B cell (primary cell): ENCODE data around the gene FOXF1. TPM values are rescaled to one million over a fixed set of nuclear protein-coding genes. Genes with fewer than 3 reads are reported as not detected.

Experiments
- ATAC-seq: fragments of 200-7000 bp; cut with Tn5 transposase; one replicate; pipeline ENCODE4 v1.10.0; 2021; ENCODE audit warnings: low read depth, mild to moderate bottlenecking, moderate number of reproducible peaks, moderate library complexity
- CTCF ChIA-PET: fragments of 350-600 bp; sonication (Branson Sonifier 250); formaldehyde crosslinking; loops from one replicate; lab custom pipeline; 2021; ENCODE audit warnings: antibody characterized with exemption, inconsistent platforms; lab: Charles Lee
- POLR2A ChIA-PET: fragments of 350-600 bp; sonication (Branson Sonifier 250); formaldehyde crosslinking; loops from one replicate; lab custom pipeline; 2021; ENCODE audit warnings: antibody characterized with exemption; lab: Charles Lee
- DNase-seq: peaks from one replicate; pipeline ENCODE4 v3.0.0; 2013
- H2AFZ ChIP-seq: 2 replicates; pipeline ENCODE4 v1.6.1; 2012; ENCODE audit warnings: mild to moderate bottlenecking, low read depth, low read length; ENCODE audit not compliant: insufficient read depth, poor library complexity, severe bottlenecking
- H3K27ac ChIP-seq, 2 donors: 1 replicate in 1 of 2; 2 replicates in 1 of 2; pipeline ENCODE4 v1.5.1; 2012 to 2013; ENCODE audit warnings: low read length in 2 of 2, mild to moderate bottlenecking in 2 of 2, moderate library complexity in 1 of 2
- H3K27me3 ChIP-seq, 4 experiments: fragments of 200-600 bp in 1 of 4; sonication (generic) in 1 of 4; replicated peaks in 1 of 4; 1 replicate in 2 of 4; 2 replicates in 2 of 4; pipeline versions ENCODE4 v1.6.1 to v1.7.0; 2013 to 2016; ENCODE audit warnings: low read length in 3 of 4, mild to moderate bottlenecking in 2 of 4, mixed read lengths in 1 of 4, moderate library complexity in 1 of 4; ENCODE audit not compliant: insufficient read depth in 4 of 4, control insufficient read depth in 3 of 4; ENCODE audit errors: control extremely low read depth in 1 of 4
- H3K36me3 ChIP-seq, 2 experiments: replicated peaks in 1 of 2; 1 replicate in 1 of 2; 2 replicates in 1 of 2; pipeline versions ENCODE4 v1.6.1 to v1.7.1; 2013; ENCODE audit warnings: low read length in 1 of 2; ENCODE audit not compliant: insufficient read depth in 2 of 2, control insufficient read depth in 1 of 2; ENCODE audit errors: control extremely low read depth in 1 of 2, extremely low read depth in 1 of 2
- H3K4me1 ChIP-seq, 2 donors: fragments of 200-600 bp in 1 of 2; sonication (generic) in 1 of 2; 1 replicate in 1 of 2; 2 replicates in 1 of 2; pipeline versions ENCODE4 v1.5.1 to v1.6.1; 2013 to 2017; ENCODE audit warnings: low read length in 2 of 2; ENCODE audit not compliant: control insufficient read depth in 2 of 2, insufficient read depth in 2 of 2
- H3K4me2 ChIP-seq: replicated peaks from 2 replicates; pipeline ENCODE3; 2012; ENCODE audit warnings: mild to moderate bottlenecking, low read depth, low read length; ENCODE audit not compliant: poor library complexity, severe bottlenecking
- H3K4me3 ChIP-seq, 5 experiments: fragments of 200-600 bp in 1 of 5; sonication (generic) in 1 of 5; 1 replicate in 3 of 5; 2 replicates in 2 of 5; pipeline versions ENCODE4 v1.5.1 to v1.7.0; 2011 to 2016; ENCODE audit warnings: low read length in 4 of 5, mild to moderate bottlenecking in 4 of 5, low read depth in 2 of 5, control low read depth in 1 of 5, moderate library complexity in 1 of 5; ENCODE audit not compliant: insufficient read depth in 1 of 5; ENCODE audit errors: control extremely low read depth in 1 of 5, extremely low read depth in 1 of 5
- H3K79me2 ChIP-seq: fragments of 200-600 bp; sonication (generic); one replicate; pipeline ENCODE4 v1.6.0; 2016; ENCODE audit warnings: low read length; ENCODE audit not compliant: control insufficient read depth, insufficient read depth
- H3K9ac ChIP-seq: fragments of 200-600 bp; sonication (generic); 2 replicates; pipeline ENCODE4 v1.6.1; 2017; ENCODE audit warnings: mild to moderate bottlenecking, low read length, moderate library complexity
- H3K9me3 ChIP-seq, 3 donors: one replicate each; pipeline versions ENCODE4 v1.6.1 to v1.7.1; 2013; ENCODE audit warnings: low read length in 2 of 3; ENCODE audit not compliant: control insufficient read depth in 2 of 3, insufficient read depth in 1 of 3; ENCODE audit errors: control extremely low read depth in 1 of 3
- H4K20me1 ChIP-seq: 2 replicates; pipeline ENCODE4 v1.6.0; 2012; ENCODE audit warnings: mild to moderate bottlenecking, low read length; ENCODE audit not compliant: insufficient read depth, control insufficient read depth, poor library complexity, severe bottlenecking
- H3K27ac Mint-ChIP-seq: one replicate; pipeline ENCODE4 v1.8.0; 2021; ENCODE audit warnings: mixed read lengths
- H3K27me3 Mint-ChIP-seq: one replicate; pipeline ENCODE4 v1.8.0; 2021; ENCODE audit warnings: mixed read lengths
- H3K4me1 Mint-ChIP-seq: one replicate; pipeline ENCODE4 v1.8.0; 2021; ENCODE audit warnings: mixed read lengths
- H3K4me3 Mint-ChIP-seq: one replicate; pipeline ENCODE4 v1.8.0; 2021; ENCODE audit warnings: mixed read lengths
- H3K9me3 Mint-ChIP-seq: one replicate; pipeline ENCODE4 v1.8.0; 2022; ENCODE audit warnings: mixed read lengths; ENCODE audit not compliant: insufficient read depth
- CTCF ChIP-seq: fragments of 200-600 bp; IDR thresholded peaks from one replicate; pipeline ENCODE4 v1.8.0; 2022; ENCODE audit warnings: antibody characterized with exemption, mild to moderate bottlenecking
- EZH2 ChIP-seq: IDR thresholded peaks from 2 replicates; pipeline ENCODE4 v1.6.1; 2012; ENCODE audit warnings: borderline replicate concordance, low read depth, mild to moderate bottlenecking, moderate library complexity, low read length; ENCODE audit not compliant: insufficient read depth, poor library complexity, severe bottlenecking
- WGBS: methylation state at CpG from one replicate; pipeline ENCODE4 v1.1.5; 2013; ENCODE audit warnings: missing lambda C conversion rate; ENCODE audit not compliant: insufficient coverage; 5-methylcytosine and 5-hydroxymethylcytosine counted together
- intact Hi-C: fragments of 100-400 bp; cut with micrococcal nuclease; formaldehyde crosslinking; loops from one replicate; pipeline ENCODE4 v1.10.0; 2022
- polyA plus RNA-seq: library from polyadenylated mRNA; depleted of rRNA; stranded (reverse); fragments of >200 nt; gene quantifications from 2 replicates; pipeline ENCODE4 v1.2.3, GENCODE V29; 2012
- total RNA-seq, 2 donors: library from RNA; stranded (reverse); fragments of 120-200 nt in 1 of 2; gene quantifications; 1 replicate in 1 of 2; 2 replicates in 1 of 2; pipeline versions ENCODE4 v1.2.3 to v1.2.4, GENCODE V29; 2013 to 2022

Gene FOXF1
- total and polyA plus RNA-seq, 2 donors (not counting 1 experiment from before 2014, with no cell fraction given): not detected

GRCh38 chr16:86499889-86500707 is 10.2 kb upstream of the FOXF1 start:
- WGBS: 16% methylated on average over 12 of the region's 16 CpGs
- Histone ChIP-seq H3K36me3 (no peaks in the 10 kb centered on the region), H3K4me2 (no peak overlapping the region), H3K4me3 (no peak overlapping the region), H3K4me1 (peaks cover 5 to 25% of the 10 kb centered on the region in 2 donors), H3K27me3 (peaks cover 0 to 92% (median 61%) of the 10 kb centered on the region in 4 experiments), H2AFZ (no peak overlapping the region), H3K9me3 (peaks cover 0 to 11% (median 0%) of the 10 kb centered on the region in 3 donors), H3K27ac (no peak overlapping the region), H3K9ac (no peak overlapping the region), H4K20me1 (no peaks in the 10 kb centered on the region), H3K79me2 (no peaks in the 10 kb centered on the region)
- DNase-seq: no peak
- Mint-ChIP-seq H3K4me1 (peaks cover 7% of the 10 kb centered on the region), H3K27ac (no peak overlapping the region), H3K4me3 (no peak overlapping the region), H3K9me3 (no peaks in the 10 kb centered on the region), H3K27me3 (peaks cover 65% of the 10 kb centered on the region)
- ChIA-PET POLR2A (no interaction called here), CTCF (no interaction called here)
- TF ChIP-seq EZH2: no peak
- no peak for TF ChIP-seq CTCF
- no peak for ATAC-seq
- intact Hi-C loops: loop anchor here (5.0 kb wide), 1 partner anchor 583 kb away; no protein-coding TSS in a partner anchor
